Peyer's patch (tissue), 4 donors: ENCODE data around the gene CCDC134. TPM values are rescaled to one million over a fixed set of nuclear protein-coding genes. Genes with fewer than 3 reads are reported as not detected.

Source experiments
- DNase-seq, 3 donors: peaks; one replicate each; pipeline ENCODE4 v3.0.0-alpha.2; 2017 to 2019
- H3K27ac ChIP-seq, 4 donors: fragments of 200-600 bp; sonication (generic); one replicate each; pipeline ENCODE4 v1.5.1; 2016 to 2019
- H3K27me3 ChIP-seq, 2 donors: fragments of 200-600 bp; sonication (generic); one replicate each; pipeline ENCODE4 v1.5.1; 2019
- H3K36me3 ChIP-seq, 3 donors: fragments of 200-600 bp; sonication (generic); one replicate each; pipeline ENCODE4 v1.5.1; 2016 to 2019
- H3K4me1 ChIP-seq, 4 donors: fragments of 200-600 bp; sonication (generic); one replicate each; pipeline ENCODE4 v1.5.1; 2016 to 2019
- H3K4me3 ChIP-seq, 4 donors: fragments of 200-600 bp; sonication (generic); 1 replicate in 3 of 4; 2 replicates in 1 of 4; pipeline ENCODE4 v1.5.1; 2016 to 2019; ENCODE audit warnings: mild to moderate bottlenecking in 1 of 4
- H3K9me3 ChIP-seq, 4 donors: fragments of 200-600 bp; sonication (generic); one replicate each; pipeline ENCODE4 v1.5.1; 2016 to 2019; ENCODE audit warnings: mild to moderate bottlenecking in 1 of 4
- POLR2A ChIP-seq, 2 donors: fragments of 450-650 bp; IDR thresholded peaks; one replicate each; pipeline ENCODE4 v1.5.1; 2017; ENCODE audit warnings: antibody characterized with exemption in 2 of 2, mild to moderate bottlenecking in 2 of 2, moderate library complexity in 2 of 2
- total RNA-seq, 4 donors: library from RNA; depleted of rRNA; stranded (reverse); fragments of >200 nt; gene quantifications; one replicate each; pipeline ENCODE4 v1.1.0, GENCODE V29; 2016
- TF ChIP-seq, protein P1 (sequence below), 6 experiments: fragments of 450-650 bp in 4 of 6; fragments of 200-600 bp in 2 of 6; sonication (generic) in 1 of 6; IDR thresholded peaks; one replicate each; pipeline ENCODE4 v1.5.1; 2017 to 2019; ENCODE audit warnings: antibody characterized with exemption in 6 of 6, mild to moderate bottlenecking in 3 of 6, moderate library complexity in 1 of 6

CCDC134 gene
- total RNA-seq, 4 donors from 2014 or later, result 8.1 to 20.6 (median 10.2) TPM

DNA sequence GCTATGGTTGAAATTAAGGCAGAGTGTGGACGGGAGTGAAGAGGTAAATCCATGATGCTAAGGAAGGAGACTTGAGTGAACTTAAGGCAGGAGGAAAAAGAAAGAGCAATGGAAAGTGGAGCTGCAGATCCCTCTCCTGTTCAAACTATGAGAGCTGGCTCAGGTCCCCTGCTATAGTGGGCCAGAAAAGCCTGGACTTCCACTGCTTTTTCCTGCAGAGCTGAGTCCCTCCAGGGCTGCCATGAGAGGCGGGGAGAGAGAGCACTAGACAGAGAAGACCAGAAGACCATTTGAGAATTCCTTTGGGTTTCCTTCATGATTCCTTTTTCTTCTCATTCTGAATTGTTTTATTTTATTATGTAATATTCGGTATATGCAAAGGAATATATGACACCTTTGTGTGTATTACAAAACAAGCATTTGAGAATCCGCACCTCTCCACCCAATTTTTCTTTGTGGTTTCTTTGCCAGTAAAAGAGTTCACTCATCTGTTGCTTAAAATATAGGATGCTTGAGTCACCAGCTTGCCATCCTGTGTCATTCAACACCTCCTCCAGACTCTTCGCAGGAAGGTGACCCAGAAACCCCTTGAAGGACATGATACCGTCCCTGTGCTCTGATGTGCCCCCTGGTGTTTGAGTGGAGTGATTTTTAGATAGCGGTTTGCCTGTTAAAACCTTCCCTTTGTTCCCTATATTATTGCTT, 56.8 kb downstream of the CCDC134 start:
- Histone ChIP-seq H3K4me1 (peaks cover 0 to 26% (median 12%) of the 10 kb centered on the region in 4 donors), H3K36me3 (no peaks in the 10 kb centered on the region), H3K9me3 (no peaks in the 10 kb centered on the region), H3K4me3 (no peak overlapping the region), H3K27ac (peak overlapping the region in 3 of 4 donors; percentile 28 to 65 (median 33)), H3K27me3 (no peaks in the 10 kb centered on the region)
- TF ChIP-seq POLR2A (IDR thresholded peaks at IDR 0.05), result no peak
- TF ChIP-seq, protein P1, sequence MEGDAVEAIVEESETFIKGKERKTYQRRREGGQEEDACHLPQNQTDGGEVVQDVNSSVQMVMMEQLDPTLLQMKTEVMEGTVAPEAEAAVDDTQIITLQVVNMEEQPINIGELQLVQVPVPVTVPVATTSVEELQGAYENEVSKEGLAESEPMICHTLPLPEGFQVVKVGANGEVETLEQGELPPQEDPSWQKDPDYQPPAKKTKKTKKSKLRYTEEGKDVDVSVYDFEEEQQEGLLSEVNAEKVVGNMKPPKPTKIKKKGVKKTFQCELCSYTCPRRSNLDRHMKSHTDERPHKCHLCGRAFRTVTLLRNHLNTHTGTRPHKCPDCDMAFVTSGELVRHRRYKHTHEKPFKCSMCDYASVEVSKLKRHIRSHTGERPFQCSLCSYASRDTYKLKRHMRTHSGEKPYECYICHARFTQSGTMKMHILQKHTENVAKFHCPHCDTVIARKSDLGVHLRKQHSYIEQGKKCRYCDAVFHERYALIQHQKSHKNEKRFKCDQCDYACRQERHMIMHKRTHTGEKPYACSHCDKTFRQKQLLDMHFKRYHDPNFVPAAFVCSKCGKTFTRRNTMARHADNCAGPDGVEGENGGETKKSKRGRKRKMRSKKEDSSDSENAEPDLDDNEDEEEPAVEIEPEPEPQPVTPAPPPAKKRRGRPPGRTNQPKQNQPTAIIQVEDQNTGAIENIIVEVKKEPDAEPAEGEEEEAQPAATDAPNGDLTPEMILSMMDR (IDR thresholded peaks at IDR 0.05), result peak; percentile 49 to 72 (median 55)
- DNase-seq, result peak in 2 of 3 donors; percentile 73 to 79

DNA sequence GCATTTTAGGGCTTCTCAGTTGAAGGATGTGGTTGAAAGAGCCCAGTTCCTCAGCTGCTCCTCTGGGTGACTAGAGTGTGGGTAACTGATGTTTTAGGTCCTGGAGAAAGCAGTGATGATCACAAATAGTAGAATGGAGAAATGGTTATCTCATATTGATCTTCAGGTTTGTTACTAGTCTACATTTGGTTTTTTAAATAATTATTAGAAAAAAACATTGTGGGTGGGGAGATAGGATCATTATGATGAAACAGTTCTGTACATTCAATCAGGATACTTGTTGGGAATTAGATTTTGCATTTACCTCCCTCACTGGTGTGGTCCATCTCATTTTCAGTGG, 57.4 kb downstream of the CCDC134 start:
- Histone ChIP-seq H3K36me3 (no peaks in the 10 kb centered on the region), H3K4me1 (peaks cover 0 to 26% (median 15%) of the 10 kb centered on the region in 4 donors), H3K9me3 (no peaks in the 10 kb centered on the region), H3K27ac (peak overlapping the region in 2 of 4 donors; percentile 28 to 33), H3K4me3 (no peak overlapping the region), H3K27me3 (no peaks in the 10 kb centered on the region)
- no peak for DNase-seq
- TF ChIP-seq POLR2A (IDR thresholded peaks at IDR 0.05), result no peak
- TF ChIP-seq, protein P1 (IDR thresholded peaks at IDR 0.05), result peak in 1 of 6 experiments; percentile 3

DNA sequence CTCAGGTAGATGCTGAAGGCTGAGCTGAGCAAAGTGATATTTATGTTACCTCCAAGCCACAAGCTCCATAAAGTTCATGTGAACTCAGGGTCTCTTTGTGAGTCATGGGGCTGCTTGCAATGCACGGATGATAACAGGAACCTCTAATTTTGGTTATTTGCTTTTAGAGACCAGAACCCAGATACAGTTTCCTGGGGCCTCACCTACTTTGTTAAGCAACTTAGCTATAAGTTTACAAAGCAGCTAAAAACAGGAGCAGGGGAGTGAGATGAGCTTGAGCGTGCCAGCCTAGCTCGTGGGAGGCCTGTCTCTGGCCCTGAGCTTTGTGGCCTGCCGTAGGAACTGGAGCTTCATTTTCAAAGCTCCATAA, 61.7 kb downstream of the CCDC134 start:
- H3K9me3 ChIP-seq, result no peaks in the 10 kb centered on the region
- peaks cover 0 to 7% (median 0%) of the 10 kb centered on the region in 3 donors for H3K36me3 ChIP-seq
- H3K4me1 ChIP-seq, result peaks cover 0 to 28% (median 15%) of the 10 kb centered on the region in 4 donors
- H3K4me3 ChIP-seq, result no peak overlapping the region
- TF ChIP-seq POLR2A (IDR thresholded peaks at IDR 0.05), result no peak
- TF ChIP-seq, protein P1 (IDR thresholded peaks at IDR 0.05), result no peak
- peak in 2 of 3 donors; percentile 55 to 76 for DNase-seq
- H3K27ac ChIP-seq, result peak overlapping the region; percentile 62 to 84 (median 73)
- H3K27me3 ChIP-seq, result no peaks in the 10 kb centered on the region

DNA sequence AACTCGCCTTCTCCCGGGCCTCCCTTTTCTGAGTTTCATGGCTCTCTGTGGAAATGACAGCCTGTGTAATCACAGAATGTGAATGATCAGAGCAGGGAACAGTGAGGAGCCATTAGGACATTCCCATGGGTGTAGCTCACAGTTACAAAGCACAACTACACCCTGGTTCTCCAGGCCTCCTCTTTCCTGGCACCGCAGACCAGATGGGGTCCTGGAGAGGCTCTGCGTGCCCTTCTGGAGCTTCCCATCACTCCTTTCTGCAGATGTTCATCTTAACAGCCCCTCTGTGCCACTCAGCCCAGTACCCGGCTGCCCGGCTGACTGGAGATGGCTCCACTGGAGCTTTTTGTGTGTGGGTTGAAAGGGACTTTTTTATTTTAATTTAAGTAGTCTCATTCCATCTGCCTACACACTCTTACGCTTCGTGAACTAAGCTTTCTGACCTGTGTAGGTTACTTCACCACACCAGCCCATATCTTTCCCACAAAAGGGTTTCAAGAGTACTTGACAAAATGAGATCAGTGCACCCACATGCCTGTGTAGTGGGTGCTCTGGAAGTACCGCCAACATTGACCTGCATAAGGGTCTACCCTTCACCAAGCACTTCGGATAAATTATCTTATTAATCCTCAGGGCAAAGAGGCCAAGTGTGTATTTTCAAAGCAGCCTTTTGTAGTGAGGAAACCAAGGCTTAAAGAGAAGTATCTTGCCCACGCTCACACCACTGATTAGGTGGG, 62.2 kb downstream of the CCDC134 start:
- peak in 2 of 3 donors; percentile 30 to 58 for DNase-seq
- H3K27me3 ChIP-seq, result no peaks in the 10 kb centered on the region
- H3K9me3 ChIP-seq, result no peaks in the 10 kb centered on the region
- H3K36me3 ChIP-seq, result peaks cover 0 to 13% (median 0%) of the 10 kb centered on the region in 3 donors
- peak overlapping the region; percentile 62 to 84 (median 73) for H3K27ac ChIP-seq
- TF ChIP-seq, protein P1 (IDR thresholded peaks at IDR 0.05), result no peak
- no peak for TF ChIP-seq POLR2A (IDR thresholded peaks at IDR 0.05)
- H3K4me1 ChIP-seq, result peaks cover 0 to 24% (median 12%) of the 10 kb centered on the region in 4 donors
- H3K4me3 ChIP-seq, result no peak overlapping the region

DNA sequence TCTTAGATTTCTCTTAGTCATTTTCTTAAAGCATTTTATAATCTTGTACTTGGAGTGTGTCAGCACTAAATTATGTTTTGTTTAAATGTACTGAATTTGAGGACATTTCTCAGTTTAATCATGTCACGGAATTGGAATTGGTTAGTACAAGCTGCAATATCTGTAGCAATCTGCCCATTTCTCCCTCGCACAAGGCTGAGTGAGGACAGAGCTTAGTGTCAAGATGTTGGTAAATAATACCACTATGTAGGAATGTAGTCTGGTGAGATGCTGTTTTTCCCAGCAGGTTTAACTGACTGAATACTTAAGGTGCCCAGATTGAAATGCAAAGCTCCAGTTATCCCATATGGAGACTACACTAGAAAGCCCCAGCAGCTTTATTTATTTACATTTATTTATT, 63.0 kb downstream of the CCDC134 start:
- H3K4me1 ChIP-seq, result peaks cover 0 to 24% (median 12%) of the 10 kb centered on the region in 4 donors
- no peak for DNase-seq

More for the DNA sequence above, 63.0 kb downstream of the CCDC134 start:
- Histone ChIP-seq H3K27me3 (no peaks in the 10 kb centered on the region), H3K9me3 (no peaks in the 10 kb centered on the region), H3K4me3 (no peak overlapping the region), H3K36me3 (peaks cover 0 to 20% (median 0%) of the 10 kb centered on the region in 3 donors), H3K27ac (peak overlapping the region in 2 of 4 donors; percentile 66 to 84)
- no peak for TF ChIP-seq POLR2A (IDR thresholded peaks at IDR 0.05)
- TF ChIP-seq, protein P1 (IDR thresholded peaks at IDR 0.05), result no peak
